Astrocyte (in vitro differentiated cells and primary cell): ENCODE data around the gene TOM1L2.

Source experiments
- CTCF ChIP-seq: IDR thresholded peaks from 2 replicates; pipeline ENCODE4 v1.5.1; 2011; ENCODE audit warnings: low read depth, mild to moderate bottlenecking, inconsistent platforms, low read length, moderate library complexity; ENCODE audit not compliant: insufficient read depth
- EZH2 ChIP-seq: IDR thresholded peaks from 2 replicates; pipeline ENCODE4 v1.6.1; 2012; ENCODE audit warnings: mild to moderate bottlenecking, low read length, inconsistent platforms; ENCODE audit not compliant: insufficient read depth

GRCh38 chr17:17926036-17926435, 46.2 kb downstream of the TOM1L2 start:
- TF ChIP-seq EZH2: no peak
- TF ChIP-seq CTCF: no peak
